AG04450 (cell line): ENCODE measurements around the gene ULK4. TPM values are rescaled to one million over a fixed set of nuclear protein-coding genes. Genes with fewer than 3 reads are reported as not detected.
"Not testable (repeated sequence)": the region's sequence is repeated elsewhere in the genome, so short reads cannot be mapped to it uniquely, and the experiment has no call there.

Experiments used
- CTCF ChIA-PET: fragments of 300-600, 350-600 bp; formaldehyde crosslinking; extraction: SDS; loops from one replicate; lab custom pipeline; 2022; ENCODE audit warnings: antibody characterized with exemption, inconsistent platforms; lab: Charles Lee
- POLR2A ChIA-PET: fragments of 350-600 bp; formaldehyde crosslinking; extraction: SDS; loops from one replicate; lab custom pipeline; 2021; ENCODE audit warnings: antibody characterized with exemption, inconsistent platforms; lab: Yijun Ruan, JAX
- DNase-seq: peaks from one replicate; pipeline ENCODE4 v3.0.0-alpha.2; 2011; ENCODE audit warnings: low read depth, low spot score
- H3K27ac ChIP-seq: one replicate; pipeline ENCODE4 v1.5.1; 2012; ENCODE audit warnings: low read depth, low read length, control low read depth
- H3K27me3 ChIP-seq: one replicate; pipeline ENCODE4 v1.6.0; 2012; ENCODE audit warnings: low read length; ENCODE audit not compliant: control insufficient read depth, insufficient read depth
- H3K4me3 ChIP-seq: 2 replicates; pipeline ENCODE4 v1.5.1; 2011; ENCODE audit warnings: mild to moderate bottlenecking, low read depth, low read length, control low read depth
- H3K9me3 ChIP-seq: 2 replicates; pipeline ENCODE4 v1.5.1; 2012; ENCODE audit warnings: low read length; ENCODE audit not compliant: control insufficient read depth, insufficient read depth
- CTCF ChIP-seq: IDR thresholded peaks from 2 replicates; pipeline ENCODE4 v1.5.1; 2011; ENCODE audit warnings: low read depth, low read length, control low read depth, inconsistent platforms
- polyA plus RNA-seq: library from polyadenylated mRNA; depleted of rRNA; stranded (reverse); fragments of >200 nt; gene quantifications from 2 replicates; pipeline ENCODE4 v1.2.3, GENCODE V29; 2011

The ULK4 gene
- polyA plus RNA-seq, 1 experiment, result 3.7 TPM

DNA sequence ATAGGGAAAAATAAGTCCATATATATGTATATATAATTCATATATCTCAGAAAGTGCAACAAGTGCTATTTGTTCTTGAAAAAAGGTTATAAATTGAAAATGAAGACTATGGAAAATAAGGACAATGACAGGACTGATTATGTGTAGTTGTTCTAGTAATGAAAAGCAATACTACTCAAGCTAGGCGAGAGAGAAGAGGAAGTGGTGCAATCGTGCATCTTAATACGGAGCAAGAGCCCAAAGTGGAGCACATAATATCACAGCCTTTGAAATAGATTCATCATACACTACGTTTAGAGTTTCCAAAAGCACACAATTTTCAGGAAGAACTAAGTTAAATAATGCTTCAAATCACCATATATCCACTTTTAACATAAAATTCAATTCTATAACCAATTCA, 87.9 kb downstream of the ULK4 start:
- no peak for DNase-seq
- no peak overlapping the region for H3K27ac ChIP-seq
- no peaks in the 10 kb centered on the region for H3K9me3 ChIP-seq
- H3K27me3 ChIP-seq, result no peaks in the 10 kb centered on the region
- ChIA-PET POLR2A (no interaction called here), CTCF (interaction anchor here (1.1 to 1.6 kb wide), 2 partner anchors 317 to 1293 kb away, joined by 3 to 4 read pairs; no protein-coding TSS in a partner anchor)
- H3K4me3 ChIP-seq, result no peak overlapping the region
- no peak for TF ChIP-seq CTCF

- H3K27ac ChIP-seq, result no peak overlapping the region
- H3K27me3 ChIP-seq, result no peaks in the 10 kb centered on the region
- ChIA-PET POLR2A (no interaction called here), CTCF (interaction anchor here (1.5 kb wide), 1 partner anchor 227 kb away, joined by 4 read pairs; no protein-coding TSS in a partner anchor)
- H3K9me3 ChIP-seq, result no peaks in the 10 kb centered on the region
- TF ChIP-seq CTCF, result no peak
- no peak for DNase-seq
- H3K4me3 ChIP-seq, result no peak overlapping the region
Measured at GRCh38 chr3:41872157-41872556, 89.7 kb downstream of the ULK4 start.

DNA sequence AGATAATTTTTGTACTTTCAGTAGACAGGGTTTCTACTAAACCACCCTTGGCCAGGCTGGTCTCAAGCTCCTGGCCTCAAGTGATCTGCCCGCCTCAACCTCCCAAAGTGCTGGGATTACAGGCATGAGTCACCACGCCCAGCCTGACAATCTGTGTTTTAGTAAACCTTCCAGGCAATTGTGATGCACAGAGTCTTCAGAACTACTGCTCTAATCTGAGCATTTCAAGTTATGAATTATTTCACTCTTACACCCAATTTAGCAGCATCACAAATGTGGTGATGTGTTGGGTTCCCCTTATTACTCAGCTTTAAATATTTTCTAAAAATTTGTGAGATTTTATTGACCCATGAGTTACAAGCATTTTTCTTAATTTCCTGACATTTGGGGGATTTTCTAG, 94.4 kb downstream of the ULK4 start:
- CTCF ChIA-PET, result no interaction called here
- no peaks in the 10 kb centered on the region for H3K9me3 ChIP-seq
- H3K27me3 ChIP-seq, result no peaks in the 10 kb centered on the region
- no peak overlapping the region for H3K4me3 ChIP-seq
- H3K27ac ChIP-seq, result no peak overlapping the region
- POLR2A ChIA-PET, result no interaction called here
- DNase-seq, result no peak
- TF ChIP-seq CTCF, result no peak

GRCh38 chr3:41866298-41866697, 95.6 kb downstream of the ULK4 start:
- H3K9me3 ChIP-seq, result no peaks in the 10 kb centered on the region
- H3K27ac ChIP-seq, result no peak overlapping the region
- CTCF ChIA-PET, result interaction anchor here (0.6 kb wide), 1 partner anchor 1549 kb away, joined by 3 read pairs; no protein-coding TSS in a partner anchor
- TF ChIP-seq CTCF, result no peak
- no peaks in the 10 kb centered on the region for H3K27me3 ChIP-seq
- H3K4me3 ChIP-seq, result no peak overlapping the region
- POLR2A ChIA-PET, result no interaction called here
- no peak for DNase-seq

GRCh38 chr3:41863024-41863423, 98.9 kb downstream of the ULK4 start:
- Histone ChIP-seq H3K9me3 (no peaks in the 10 kb centered on the region), H3K4me3 (no peak overlapping the region), H3K27me3 (no peaks in the 10 kb centered on the region), H3K27ac (no peak overlapping the region)
- POLR2A ChIA-PET, result no interaction called here
- DNase-seq, result no peak
- 0 out of 2 replicates have a peak, but pooled peaks have one; percentile 3 for TF ChIP-seq CTCF
- CTCF ChIA-PET, result no interaction called here

- H3K9me3 ChIP-seq, POLR2A ChIA-PET, H3K4me3 ChIP-seq, DNase-seq, H3K27ac ChIP-seq, H3K27me3 ChIP-seq, CTCF ChIA-PET: not testable (repeated sequence)
Measured at GRCh38 chr3:41860489-41860888, 101.4 kb downstream of the ULK4 start.
